ENCODE measurements around the gene BANP.
"Not testable (repeated sequence)": the region's sequence is repeated elsewhere in the genome, so short reads cannot be mapped to it uniquely, and the experiment has no call there.

- not testable (repeated sequence) for TF ChIP-seq HDGF (IDR thresholded peaks at IDR 0.05; ENCODE audit: borderline replicate concordance); SP1 (IDR thresholded peaks at IDR 0.05); ARNT (IDR thresholded peaks at IDR 0.05); PKNOX1 (IDR thresholded peaks at IDR 0.05)
Observed at GRCh38 chr16:87984180-87984579, 32.9 kb downstream of the BANP start.

Measured in HEK293T (cell line).